8988T (cell line): ENCODE results near the gene SLC26A4.
"Not testable (repeated sequence)": the region's sequence is repeated elsewhere in the genome, so short reads cannot be mapped to it uniquely, and the experiment has no call there.

Experiments
- DNase-seq: peaks from one replicate; pipeline ENCODE4 v3.0.0; 2011

SLC26A4 gene

DNA sequence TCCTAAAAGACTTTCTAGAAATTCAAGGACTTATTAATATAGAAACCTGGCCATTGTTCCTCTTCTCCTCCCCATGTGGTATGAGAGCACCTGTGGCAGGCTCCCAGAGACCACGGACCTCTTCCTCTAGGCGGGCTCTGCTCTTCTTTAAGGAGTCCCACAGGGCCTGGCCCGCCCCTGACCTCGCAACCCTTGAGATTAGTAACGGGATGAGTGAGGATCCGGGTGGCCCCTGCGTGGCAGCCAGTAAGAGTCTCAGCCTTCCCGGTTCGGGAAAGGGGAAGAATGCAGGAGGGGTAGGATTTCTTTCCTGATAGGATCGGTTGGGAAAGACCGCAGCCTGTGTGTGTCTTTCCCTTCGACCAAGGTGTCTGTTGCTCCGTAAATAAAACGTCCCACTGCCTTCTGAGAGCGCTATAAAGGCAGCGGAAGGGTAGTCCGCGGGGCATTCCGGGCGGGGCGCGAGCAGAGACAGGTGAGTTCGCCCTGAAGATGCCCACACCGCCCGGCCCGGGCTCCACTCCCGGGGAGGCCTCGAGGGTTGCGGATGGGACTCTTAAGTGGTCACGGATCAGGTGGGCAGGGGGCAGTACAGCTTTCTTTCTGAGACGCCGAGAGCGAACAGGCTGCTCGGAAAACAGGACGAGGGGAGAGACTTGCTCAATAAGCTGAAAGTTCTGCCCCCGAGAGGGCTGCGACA, at the start of gene SLC26A4:
TSS of gene SLC26A4 (plus strand) at position 448 of the 700 bp plus-strand sequence. CDS start 814 bp downstream, outside the sequence.
- DNase-seq: no peak

- DNase-seq: no peak
These were observed 47.2 kb upstream of the SLC26A4 start for GRCh38 chr7:107613439-107613838.

GRCh38 chr7:107613948-107614347, 46.7 kb upstream of the SLC26A4 start:
- DNase-seq: no peak

DNA sequence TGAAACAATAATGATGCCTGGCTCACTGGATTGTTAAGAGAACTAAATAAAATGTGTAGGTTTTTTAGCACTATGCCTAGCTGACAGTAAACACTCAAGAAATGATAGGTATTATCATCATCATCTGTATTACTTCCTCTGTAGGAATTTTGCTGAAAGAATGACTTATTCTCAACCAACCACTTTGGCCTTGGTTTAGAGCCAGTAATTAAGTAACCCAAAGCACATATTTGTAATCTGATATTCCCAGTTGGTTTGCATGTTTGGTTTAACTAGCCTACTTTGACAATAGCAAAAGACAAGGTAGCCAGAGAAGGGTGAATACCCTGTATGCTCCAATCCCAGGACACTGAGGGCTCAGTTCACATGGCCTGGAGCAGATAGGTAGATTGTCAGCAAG, 46.2 kb upstream of the SLC26A4 start:
- DNase-seq: no peak

DNA sequence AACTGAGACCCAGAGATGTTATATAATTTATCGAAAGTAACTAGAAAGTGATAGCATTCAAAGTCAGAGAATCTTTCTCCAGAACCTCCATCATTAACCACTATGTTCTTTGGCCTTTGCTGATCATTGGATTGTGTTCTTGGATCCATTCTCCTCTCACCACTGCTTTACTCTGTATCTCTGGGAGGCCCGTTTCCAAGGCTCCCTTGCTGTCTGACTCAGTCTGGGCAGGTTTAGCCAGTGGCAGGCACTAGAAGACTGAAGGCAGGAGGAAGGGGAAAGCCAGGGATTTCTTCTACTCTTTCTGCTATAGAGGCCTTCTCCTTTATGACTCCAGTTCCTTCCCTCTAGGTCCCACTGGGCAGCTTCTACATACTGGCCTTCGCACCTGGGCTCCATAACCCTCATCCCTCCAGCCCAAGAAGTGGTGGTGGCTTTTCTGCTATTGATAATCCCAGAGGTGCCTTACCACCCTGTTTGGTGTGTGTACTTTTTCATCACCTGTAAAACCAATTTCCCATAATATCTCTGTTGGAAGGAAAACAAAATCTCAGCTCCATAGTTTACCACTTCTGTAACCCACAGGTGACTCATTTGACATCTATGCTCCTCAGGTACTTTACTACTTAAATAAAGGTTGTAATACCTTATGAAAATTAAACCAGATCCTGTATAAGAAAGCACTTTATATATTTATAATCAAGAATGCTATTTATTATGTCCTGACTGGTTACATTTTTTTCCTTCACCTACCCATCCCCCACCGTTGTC, 44.5 kb upstream of the SLC26A4 start:
- no peak for DNase-seq

DNA sequence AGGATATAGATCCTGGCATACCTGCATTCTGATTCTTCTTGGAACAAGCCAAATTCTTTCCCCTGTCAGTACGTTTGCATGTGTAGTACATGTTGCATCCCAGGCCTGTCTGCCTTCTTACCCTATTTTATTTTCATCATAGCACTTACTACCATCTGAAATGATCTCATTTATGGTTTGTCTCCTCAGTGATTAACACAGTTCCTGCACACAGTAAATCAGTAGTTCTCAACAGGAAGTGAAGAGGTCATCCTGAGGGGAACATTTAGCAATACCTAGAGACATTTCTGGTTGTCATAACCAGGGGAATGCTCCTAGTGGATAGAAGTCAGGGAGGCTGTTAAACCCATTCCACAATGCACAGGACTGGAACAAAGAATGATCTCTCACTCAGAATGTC, 38.2 kb upstream of the SLC26A4 start:
- no peak for DNase-seq

DNA sequence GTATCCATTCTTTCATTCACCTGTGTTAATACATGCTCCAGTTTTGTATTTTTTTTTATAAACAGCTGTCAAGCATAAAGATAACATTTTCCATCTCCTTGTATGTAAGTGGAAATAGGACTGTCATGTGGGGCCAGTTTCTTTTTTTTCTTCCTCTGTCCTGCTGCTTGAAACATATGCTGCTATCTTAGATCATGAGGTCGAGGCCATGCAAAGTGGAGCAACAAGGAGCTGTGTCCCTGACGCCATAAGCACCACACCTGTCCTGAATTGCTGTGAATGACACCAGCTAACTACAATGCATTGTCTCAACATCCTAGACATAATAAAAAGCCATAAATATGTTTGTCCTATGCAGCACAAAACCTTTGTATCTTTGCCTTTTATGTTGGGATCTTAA, 37.7 kb upstream of the SLC26A4 start:
- no peak for DNase-seq

DNA sequence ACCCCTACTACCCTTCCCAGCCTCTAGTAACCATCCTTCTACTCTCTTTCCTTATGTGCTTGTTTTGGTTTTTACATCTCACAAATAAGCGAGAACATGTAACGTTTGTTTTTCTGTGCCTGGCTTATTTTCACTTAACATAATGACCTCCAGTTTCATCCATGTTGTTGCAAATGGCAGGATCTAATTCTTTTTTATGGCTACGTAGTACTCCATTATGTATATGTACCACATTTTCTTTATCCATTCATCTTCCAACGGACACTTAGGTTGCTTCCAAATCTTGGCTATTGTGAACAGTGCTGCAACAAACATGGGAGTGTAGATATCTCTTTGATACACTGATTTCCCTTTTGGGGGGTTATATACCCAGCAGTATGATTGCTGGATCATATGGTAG, 33.6 kb upstream of the SLC26A4 start:
- DNase-seq: no peak

DNA sequence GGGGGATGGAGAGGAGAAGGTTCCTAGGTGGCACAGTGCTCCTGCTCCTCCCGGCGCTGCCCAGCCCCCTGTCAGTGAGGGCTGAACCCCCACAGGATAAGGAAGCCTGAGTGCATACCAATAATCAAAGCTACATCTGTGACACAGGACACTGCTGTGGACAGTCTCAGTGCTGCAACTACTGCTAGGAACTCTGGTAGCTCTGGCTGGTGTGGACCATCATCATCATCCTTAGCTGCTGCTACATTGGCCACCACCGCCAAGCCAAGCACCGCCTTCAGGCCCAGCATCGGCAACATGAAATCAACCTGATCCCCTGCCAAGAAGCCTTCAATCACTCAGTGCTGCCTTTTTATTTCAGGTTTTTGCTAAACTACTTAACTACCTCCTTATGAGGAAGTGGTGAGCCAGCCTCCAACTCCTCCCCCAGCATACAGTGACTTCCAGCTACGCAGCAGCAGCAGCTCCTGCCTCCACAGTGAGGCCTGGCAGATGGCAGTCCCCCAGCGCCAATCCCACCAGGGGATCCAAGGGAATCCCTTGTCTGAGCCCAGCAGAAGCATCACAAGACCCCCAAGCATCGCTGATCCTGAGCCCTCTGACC, 32.1 kb upstream of the SLC26A4 start:
- DNase-seq: no peak

DNA sequence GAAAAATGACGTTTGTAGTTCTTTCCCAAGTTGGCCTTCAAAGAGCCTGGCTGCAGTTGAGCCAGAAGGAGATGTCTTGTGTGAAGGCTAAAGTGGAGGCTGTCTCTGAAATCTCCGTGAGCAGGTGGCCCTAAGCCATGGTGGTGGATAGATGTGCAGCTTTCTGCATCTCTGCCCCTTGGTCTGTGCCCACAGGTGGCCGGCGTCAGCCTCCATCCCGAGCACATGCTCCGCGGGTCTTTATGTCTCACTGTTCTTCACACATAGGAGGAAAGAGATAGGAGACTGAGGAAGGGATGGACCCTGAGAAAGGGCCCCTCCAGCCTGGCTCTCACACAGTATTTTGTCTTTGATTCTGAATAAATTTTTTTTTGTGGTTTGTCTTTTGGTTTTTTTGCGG, 30.3 kb upstream of the SLC26A4 start:
- no peak for DNase-seq

DNA sequence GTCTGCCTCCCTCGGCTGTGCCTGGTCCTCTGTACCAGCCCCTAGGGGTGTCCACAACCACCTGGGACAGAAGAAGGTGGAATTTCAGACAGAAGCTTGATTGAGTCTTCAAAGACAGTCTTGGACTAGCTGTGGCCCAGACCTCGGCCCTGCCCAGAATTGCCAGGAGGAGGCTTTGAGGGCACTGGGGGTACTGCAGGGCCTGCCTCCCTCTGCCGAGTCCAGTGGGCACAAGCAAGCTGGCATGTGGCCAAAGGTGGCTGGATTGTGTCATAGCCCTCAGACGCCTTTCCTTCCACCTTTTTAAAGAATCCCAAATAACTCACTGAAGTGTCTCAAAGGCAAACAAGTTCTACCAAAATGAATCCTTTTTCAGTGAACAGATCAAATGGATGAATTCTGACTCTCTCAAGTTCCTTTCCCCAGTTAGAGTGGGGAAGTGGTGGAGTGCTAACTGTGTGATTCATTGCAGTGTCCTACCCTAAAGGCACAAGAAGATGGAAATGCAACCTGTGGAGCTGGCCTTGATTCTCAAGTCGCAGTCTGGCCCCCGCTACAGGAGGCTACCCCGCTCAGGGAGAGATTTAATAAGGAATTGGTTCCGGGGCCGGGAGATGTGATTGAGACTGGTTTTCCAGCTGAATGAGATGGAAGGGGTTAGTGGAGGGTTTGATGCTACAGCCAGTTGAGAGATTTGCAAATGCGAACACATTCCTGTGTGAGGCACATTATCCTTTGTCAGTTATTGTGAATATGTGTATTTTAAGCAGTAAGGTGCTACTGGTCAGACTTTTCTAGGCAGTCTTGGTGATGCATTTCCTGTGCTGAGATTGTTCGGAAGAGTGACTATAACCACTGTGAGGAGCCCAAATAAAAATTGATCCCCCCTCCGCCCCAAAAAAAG, 28.8 kb upstream of the SLC26A4 start:
- DNase-seq: no peak

GRCh38 chr7:107632492-107632865, 28.1 kb upstream of the SLC26A4 start:
- no peak for DNase-seq

- DNase-seq: no peak
These were observed 22.0 kb upstream of the SLC26A4 start for GRCh38 chr7:107638594-107638993.

GRCh38 chr7:107639070-107639469, 21.6 kb upstream of the SLC26A4 start:
- DNase-seq: not testable (repeated sequence)

DNA sequence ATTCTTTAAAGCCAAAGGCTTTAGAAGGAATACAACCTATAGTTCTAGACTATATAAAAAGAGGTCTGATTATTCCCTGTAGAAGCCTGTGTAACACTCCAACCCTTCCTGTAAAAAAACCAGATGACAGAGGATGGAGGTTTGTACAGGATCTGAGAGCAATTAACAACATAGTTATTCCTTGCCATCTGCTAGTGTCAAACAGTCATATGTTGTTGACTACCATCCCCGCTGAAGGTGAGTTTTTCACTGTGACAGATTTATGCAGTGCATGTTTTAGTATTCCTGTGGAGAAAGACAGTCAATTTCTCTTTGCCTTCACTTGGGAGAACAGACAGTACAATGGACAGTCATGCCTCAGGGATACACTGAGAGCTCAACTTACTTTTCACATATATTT, 19.0 kb upstream of the SLC26A4 start:
- DNase-seq: no peak

GRCh38 chr7:107642501-107642900, 18.1 kb upstream of the SLC26A4 start:
- DNase-seq: no peak

DNA sequence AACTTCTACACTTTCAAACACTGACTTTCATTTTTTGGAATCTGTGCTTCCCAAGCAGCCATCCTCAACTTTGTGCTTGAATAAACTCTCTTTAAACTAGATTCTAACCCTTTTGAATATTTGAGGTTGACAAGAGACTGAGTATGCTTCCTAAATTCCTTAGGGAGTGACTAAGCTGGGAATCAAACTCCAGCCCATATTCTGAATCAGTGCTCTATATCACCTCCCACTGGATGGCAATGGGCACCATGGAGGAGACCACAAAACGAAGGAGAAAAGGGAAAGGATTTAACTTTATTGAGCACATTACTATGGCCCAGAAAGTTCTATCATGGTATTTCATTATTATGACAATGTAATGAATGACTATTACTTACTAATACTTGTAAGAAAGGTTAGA, 17.2 kb upstream of the SLC26A4 start:
- DNase-seq: no peak

DNA sequence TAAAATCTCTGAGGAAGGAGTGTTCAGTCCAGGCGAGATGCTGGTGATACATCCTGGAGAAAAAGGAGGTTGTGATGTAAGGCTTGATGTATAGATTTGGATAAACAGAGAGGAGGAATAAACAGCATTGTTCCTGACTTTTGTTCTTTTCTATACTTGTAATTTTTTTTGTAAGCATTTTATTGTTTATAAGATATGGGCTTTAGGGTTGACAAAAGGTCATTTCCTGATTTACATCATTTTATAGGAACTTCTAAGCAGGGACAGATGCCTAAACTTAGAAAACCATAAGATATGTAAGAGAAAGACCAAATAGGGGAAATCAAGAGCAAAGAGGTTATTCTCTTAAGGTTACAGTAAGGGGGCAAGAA, 16.7 kb upstream of the SLC26A4 start:
- no peak for DNase-seq

- no peak for DNase-seq
These were observed 16.2 kb upstream of the SLC26A4 start for GRCh38 chr7:107644309-107644974.

DNA sequence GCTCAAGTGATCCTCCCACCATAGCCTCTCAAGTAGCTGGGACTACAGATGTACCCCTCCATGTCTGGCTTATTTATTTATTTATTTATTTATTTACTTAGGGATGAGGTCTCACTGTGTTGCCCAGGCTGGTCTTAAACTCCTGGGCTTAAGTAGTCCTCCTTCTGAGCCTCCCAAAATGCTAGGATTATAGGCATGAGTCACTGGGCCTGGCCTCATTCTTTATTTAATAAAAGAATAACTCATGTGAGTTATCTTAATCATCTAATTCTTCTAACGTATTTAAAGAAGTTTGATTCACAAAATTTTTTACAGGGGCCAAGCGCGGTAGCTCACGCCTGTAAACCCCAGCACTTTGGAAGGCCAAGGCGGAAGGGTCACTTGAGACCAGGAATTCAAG, 8.0 kb upstream of the SLC26A4 start:
- DNase-seq: no peak

- no peak for DNase-seq
These were observed 2.2 kb upstream of the SLC26A4 start for GRCh38 chr7:107658467-107658866.

- DNase-seq: no peak
These were observed 962 bp upstream of the SLC26A4 start for GRCh38 chr7:107659666-107660065.
